Iris pigment epithelial cell (primary cell): Measurements from ENCODE around the gene SMAD1.

Source experiments
- DNase-seq: peaks from one replicate; pipeline ENCODE4 v3.0.0-alpha.2; 2011; ENCODE audit warnings: low read depth

The SMAD1 gene

GRCh38 chr4:145481164-145481941, at the start of gene SMAD1:
TSS of gene SMAD1 (plus strand) at chr4:145481853. CDS start at chr4:145514614, 32,761 bp downstream.
- DNase-seq: peak; percentile 87

- DNase-seq: no peak
Measured at GRCh38 chr4:145433684-145434083, 48.0 kb upstream of the SMAD1 start.

- no peak for DNase-seq
Measured at GRCh38 chr4:145435646-145436045, 46.0 kb upstream of the SMAD1 start.

DNA sequence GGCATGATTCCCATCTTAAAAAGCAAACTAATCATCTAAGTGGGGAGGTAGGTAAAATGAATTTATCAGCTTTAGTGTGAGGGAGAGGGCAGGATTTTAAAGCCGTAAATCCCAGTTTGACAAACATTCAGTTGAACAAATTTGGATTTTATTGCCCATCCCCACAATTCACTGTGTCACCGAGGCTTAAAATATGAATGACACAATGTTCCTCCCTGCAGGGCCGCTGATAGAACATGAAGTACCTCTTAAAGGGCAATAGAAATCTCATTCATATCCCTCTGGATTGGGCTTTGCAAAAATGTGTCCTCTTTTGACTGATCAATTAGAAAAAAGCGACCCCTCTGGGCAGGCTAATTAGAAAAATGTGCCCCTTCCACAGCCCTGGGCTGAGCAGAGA, 45.5 kb upstream of the SMAD1 start:
- no peak for DNase-seq

DNA sequence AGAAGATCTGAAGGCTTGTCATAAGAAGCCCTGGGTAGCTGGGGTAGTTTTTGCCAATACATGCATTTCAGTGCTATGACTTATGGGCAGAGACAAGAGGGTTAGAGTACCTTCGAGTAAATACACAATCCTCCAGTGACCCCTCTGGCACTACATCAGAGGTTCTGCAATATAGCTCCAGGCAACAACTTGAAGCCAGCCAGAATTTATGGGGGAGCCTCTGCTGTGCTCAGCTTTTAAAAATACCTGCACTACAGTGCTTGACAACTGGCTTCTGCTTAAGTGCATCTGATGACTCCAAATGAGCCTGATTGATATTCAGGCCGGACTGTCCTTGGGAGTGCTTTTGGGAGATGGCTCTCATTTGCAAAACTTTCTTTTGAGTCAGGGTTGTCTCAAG, 44.9 kb upstream of the SMAD1 start:
- no peak for DNase-seq

- DNase-seq: no peak
Measured at GRCh38 chr4:145437466-145437865, 44.2 kb upstream of the SMAD1 start.

DNA sequence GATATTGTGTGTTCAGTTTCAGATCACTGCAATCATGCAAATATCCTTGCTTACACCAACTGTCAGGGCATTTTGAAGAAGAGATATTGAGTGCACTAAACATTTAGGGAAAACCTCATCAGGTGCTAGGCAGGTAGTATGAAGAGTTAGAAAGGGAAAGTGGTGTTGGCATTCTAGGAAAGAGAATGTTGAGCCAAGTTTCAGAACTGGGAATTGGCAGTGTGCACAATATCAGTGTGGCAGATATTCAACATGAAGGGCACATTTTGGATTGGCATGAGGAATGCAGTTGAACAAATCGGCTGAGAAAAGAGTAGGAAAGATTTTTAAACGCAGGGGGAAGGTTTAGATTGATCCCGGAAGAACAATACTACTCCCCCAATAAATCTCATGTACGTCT, 43.4 kb upstream of the SMAD1 start:
- DNase-seq: no peak

DNA sequence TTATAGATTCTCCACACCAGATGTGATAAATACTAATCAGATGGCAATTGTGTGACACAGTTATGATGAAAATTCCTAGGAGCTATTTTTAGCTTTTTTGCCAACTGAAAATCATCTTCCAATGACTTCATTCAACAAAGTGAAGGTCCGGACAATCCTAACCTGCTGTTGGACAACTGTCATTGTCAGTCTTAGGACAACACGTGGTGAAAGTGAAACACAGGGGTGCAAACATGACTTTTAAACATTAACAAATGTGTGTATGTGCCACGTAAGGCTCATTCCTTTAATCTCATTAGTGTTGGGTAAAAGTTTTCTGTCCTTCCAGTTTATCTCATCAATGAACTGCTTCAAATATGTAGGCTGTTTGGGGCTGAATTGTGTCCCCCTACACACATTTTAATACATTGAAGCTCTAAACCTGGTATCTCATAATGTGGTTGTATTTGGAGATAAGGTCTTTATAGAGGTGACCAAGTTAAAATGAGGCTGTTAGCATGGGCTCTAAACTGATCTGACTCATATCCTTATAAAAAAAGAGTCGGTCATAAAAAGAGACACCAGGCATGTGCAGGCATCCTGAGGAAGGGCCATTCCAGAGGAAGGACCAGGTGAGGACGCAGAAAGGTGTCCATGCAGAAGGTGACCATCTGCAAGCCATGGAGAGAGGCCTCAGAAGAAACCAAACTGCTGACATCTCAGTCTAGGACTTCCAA, 41.2 kb upstream of the SMAD1 start:
- DNase-seq: no peak

GRCh38 chr4:145446184-145446583, 35.5 kb upstream of the SMAD1 start:
- DNase-seq: no peak

DNA sequence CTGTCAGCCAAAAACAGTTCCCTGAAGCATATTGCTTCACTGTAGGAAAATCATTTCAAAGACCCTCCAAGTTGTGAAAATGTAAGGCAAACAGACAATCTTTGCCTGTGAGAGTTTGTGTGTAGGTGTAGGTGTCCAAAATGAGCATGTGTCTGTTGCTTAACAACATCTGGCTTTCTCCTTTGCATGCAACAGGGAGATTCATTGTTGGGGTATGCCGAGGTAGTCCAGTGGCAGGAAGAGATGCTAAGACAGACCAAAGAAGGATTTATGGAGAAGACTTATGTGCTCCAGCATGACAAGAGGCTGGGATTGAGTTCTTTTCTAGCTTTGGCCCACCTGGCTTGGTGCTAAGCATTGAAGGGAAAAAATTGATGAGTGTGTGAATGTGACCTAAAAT, 29.8 kb upstream of the SMAD1 start:
- no peak for DNase-seq

DNA sequence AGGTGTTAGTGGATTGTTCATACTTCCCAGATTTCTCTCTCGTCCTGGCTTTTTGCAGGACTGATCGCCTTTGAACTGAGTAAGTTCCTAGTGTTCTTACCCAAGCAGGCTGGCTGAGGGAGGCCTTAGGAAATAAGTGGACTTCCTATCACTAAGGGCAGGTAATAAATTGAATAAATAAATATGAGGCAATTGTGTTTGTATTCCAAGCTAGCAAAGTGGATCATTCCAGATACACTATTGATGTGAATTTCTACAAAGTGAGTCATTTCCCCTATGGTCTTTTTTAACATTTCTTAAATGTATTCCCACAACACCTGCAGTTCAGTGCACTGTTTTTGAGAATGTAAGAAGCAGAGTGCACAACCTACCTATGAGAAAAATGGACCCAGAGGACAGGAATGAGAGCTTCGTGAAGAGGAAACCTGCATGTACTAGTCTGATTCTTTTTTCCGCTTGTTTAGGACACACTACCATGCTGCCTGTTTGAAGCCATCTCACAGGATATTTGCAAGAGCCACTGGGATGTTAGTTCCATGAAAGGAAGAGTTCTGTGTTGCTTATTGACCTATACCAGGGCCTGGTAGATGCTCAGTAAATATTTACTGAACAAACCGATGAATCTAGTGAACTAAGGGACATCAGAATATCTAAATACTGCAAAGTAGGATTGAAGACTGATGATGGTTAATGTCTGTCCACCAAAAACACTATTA, 29.0 kb upstream of the SMAD1 start:
- no peak for DNase-seq

GRCh38 chr4:145453163-145453520, 28.5 kb upstream of the SMAD1 start:
- no peak for DNase-seq

GRCh38 chr4:145473203-145473602, 8.4 kb upstream of the SMAD1 start:
- no peak for DNase-seq

DNA sequence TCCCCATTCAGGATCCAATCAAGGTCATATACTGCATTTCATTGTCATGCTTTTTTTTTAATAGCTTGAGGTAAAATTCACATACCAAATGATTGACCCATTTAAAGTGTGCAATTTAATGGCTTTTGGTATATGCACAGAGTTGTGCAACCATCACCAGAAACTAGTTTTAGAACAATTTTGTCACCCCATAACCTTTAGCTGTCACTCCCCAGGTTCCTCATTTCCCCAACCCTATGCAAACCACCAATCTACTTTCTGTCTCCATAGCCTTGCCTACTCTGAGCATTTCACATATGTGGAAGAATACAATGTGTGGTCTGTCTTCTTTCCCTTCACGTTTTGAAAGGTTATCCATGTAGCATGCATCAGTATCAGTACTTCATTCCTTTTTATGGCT, 1.4 kb upstream of the SMAD1 start:
- no peak for DNase-seq

- no peak for DNase-seq
Measured at GRCh38 chr4:145481942-145482208, 222 bp downstream of the SMAD1 start.

DNA sequence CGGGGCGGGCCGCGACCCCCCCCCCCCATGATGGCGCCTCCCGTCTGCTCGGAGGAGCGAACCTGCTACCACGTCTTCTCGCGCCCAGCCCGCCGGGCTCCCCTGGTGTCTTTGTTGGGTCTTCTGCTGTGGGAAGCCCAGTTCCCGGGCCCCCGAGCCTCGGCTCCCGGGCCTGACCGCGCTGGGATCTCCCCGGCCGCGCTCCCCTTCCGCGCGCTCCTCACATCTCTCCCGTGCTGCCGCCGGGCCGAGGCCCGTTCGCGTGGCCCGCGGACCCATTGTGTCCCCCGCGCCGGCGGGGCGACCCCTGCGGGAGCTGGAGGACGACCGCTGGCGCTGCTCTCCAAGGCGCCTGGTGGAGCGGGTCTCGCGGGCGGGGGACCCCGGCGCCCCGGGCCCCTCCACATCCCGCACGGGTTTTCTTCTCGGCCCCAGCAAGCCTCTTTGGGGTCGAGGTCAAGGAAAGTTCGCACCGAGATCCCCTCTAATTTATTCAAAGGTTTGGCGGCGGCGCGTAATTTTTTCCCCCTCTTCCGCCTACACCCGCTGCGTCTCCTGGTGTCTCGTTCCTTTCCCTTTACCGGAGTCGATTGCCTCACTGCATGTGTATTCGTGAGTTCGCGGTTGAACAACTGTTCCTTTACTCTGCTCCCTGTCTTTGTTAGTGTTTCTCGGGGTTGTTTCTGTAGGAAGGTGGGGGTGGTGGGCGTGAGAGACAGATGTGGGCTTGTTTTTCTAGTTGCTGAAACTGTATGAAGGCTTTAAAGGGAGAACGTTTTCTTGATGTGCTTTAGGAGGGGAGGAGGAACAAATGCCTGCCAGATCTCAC, 770 bp downstream of the SMAD1 start:
- peak; percentile 88 for DNase-seq

GRCh38 chr4:145483514-145483913, 1.9 kb downstream of the SMAD1 start:
- DNase-seq: no peak

DNA sequence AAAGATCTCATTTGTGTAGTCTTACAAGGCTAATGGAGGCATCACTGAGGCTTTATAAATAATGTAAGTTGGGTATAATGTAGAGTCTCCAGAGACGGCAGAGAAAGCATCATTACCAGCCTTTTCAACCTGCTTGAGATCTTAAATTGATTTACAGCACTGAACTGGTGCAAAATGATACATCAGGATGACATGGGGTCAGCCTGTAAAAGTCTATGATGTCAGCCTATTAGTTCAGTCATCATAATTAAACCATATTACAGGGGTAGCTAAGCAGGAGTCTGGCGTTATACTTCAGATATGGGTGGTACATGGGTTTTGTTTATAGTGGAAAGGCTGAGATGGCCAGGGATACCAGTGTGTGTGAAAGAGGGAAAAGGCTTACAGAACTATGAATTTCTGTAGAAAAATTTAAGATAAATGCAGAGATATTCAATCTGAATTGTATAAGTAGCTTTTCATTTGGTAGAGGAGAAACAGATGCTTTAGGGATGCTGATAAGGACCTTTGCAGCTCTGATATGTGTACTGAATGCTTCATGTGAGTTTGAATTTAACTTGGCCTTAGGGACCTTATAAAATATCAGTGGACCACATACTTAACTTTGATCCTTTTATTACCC, 2.7 kb downstream of the SMAD1 start:
- no peak for DNase-seq

DNA sequence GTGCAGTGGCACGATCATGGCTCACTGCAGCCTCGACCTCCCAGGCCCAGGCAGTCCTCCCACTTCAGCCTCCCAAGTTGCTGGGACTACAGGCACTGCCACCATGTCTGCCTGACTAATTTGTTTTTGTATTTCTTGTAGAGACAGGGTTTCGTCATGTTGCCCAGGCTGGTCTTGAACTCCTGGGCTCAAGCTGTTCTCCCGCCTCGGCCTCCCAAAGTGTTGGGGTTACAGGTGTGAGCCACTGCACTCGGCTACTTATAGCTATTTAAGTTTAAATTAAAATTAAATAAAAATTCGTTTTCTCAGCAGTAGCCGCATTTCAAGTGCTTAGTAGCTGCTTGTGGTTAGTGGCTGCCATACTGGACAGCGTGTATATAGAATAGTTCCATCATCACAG, 3.5 kb downstream of the SMAD1 start:
- DNase-seq: no peak

- DNase-seq: no peak
Measured at GRCh38 chr4:145486603-145487002, 5.0 kb downstream of the SMAD1 start.

DNA sequence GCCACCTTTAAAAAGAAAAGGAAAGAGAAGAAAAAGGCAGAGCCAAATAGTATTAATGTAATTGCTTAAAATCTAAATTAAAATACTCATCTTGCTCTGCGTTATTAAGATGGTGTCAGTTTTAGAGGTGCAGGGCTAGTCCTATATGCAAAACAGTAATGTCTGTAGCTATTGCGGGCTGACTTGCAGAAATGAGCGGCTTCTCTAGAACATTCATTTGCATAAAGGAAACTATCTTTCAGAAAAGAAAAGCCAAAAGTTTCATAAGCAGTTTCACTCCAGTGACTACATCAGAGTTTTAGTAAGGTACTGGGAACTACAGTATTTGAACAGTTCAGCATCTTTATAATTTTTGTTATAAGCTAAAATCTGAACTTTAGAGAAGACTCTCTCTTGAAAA, 6.0 kb downstream of the SMAD1 start:
- no peak for DNase-seq

DNA sequence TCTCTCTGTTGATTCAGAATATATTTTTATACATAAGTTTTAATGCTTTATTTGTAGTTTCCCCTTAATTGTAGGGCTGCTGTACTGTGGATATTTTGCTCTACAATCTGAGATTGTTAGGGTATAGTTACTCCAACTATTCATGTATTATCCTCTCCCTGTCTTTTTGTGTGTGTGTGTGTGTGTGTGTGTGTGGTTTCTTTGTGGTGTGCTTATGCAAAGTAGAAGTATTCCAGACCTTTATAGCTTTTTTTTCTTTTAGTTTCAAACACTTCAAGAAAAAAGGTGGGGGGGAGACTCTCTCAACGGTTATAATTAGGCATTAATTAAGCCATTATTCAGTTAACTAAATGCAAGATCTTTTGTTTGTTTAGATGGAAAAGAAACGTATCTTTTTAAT, 6.7 kb downstream of the SMAD1 start:
- no peak for DNase-seq
